Measurements from ENCODE around the gene IQCC.

DNA sequence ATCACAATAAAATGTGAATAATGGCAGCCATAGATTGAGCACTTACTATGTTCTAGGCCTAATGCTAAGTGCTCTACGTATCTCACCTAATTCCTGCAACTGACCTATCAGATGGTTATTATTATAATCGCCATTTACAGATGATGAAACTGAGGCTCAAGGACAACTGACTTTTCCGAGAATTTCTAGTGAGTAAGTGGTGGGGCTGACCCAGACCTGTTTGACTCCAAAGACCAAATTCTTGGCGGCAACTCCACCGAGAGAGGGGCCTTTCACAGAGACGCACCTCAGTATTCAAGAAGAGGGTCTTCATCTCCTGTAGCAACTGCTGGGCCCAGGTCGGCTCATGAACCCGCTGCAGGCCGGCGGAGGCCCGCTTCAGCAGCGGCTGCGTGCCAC lies 16.1 kb downstream of the IQCC start:
- TF ChIP-seq TEAD4 (IDR thresholded peaks at IDR 0.05; ENCODE audit: borderline replicate concordance, insufficient read depth) (no peak), CTCF (IDR thresholded peaks at IDR 0.05) (no peak), POLR2AphosphoS5 (IDR thresholded peaks at IDR 0.05; ENCODE audit: low read depth, low read length) (no peak), GABPA (IDR thresholded peaks at IDR 0.05; ENCODE audit: low read depth) (no peak), MXI1 (IDR thresholded peaks at IDR 0.05; ENCODE audit: low read depth, low read length) (no peak), SIN3A (IDR thresholded peaks at IDR 0.05; ENCODE audit: borderline replicate concordance, low read depth, low read length) (no peak), RXRA (IDR thresholded peaks at IDR 0.05; ENCODE audit: borderline replicate concordance, low read depth) (no peak), RFX5 (IDR thresholded peaks at IDR 0.05; ENCODE audit: low read length) (no peak), USF1 (IDR thresholded peaks at IDR 0.05; ENCODE audit: borderline replicate concordance, low read depth) (no peak), SMC3 (IDR thresholded peaks at IDR 0.05; ENCODE audit: low read depth, low read length) (no peak), TCF12 (IDR thresholded peaks at IDR 0.05) (no peak)
